ENCODE data around the gene ENTPD8.

- TF ChIP-seq, protein P1, sequence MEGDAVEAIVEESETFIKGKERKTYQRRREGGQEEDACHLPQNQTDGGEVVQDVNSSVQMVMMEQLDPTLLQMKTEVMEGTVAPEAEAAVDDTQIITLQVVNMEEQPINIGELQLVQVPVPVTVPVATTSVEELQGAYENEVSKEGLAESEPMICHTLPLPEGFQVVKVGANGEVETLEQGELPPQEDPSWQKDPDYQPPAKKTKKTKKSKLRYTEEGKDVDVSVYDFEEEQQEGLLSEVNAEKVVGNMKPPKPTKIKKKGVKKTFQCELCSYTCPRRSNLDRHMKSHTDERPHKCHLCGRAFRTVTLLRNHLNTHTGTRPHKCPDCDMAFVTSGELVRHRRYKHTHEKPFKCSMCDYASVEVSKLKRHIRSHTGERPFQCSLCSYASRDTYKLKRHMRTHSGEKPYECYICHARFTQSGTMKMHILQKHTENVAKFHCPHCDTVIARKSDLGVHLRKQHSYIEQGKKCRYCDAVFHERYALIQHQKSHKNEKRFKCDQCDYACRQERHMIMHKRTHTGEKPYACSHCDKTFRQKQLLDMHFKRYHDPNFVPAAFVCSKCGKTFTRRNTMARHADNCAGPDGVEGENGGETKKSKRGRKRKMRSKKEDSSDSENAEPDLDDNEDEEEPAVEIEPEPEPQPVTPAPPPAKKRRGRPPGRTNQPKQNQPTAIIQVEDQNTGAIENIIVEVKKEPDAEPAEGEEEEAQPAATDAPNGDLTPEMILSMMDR (conservative IDR thresholded peaks at IDR 0.05; ENCODE audit: low read length): no peak
- no peak for TF ChIP-seq EZH2phosphoT487 (IDR thresholded peaks at IDR 0.05; ENCODE audit: borderline replicate concordance, low read depth, low read length)
These were observed 34.9 kb downstream of the ENTPD8 start for GRCh38 chr9:137406085-137406760.
